ENCODE results near the gene RHOBTB1.

RHOBTB1 gene

DNA sequence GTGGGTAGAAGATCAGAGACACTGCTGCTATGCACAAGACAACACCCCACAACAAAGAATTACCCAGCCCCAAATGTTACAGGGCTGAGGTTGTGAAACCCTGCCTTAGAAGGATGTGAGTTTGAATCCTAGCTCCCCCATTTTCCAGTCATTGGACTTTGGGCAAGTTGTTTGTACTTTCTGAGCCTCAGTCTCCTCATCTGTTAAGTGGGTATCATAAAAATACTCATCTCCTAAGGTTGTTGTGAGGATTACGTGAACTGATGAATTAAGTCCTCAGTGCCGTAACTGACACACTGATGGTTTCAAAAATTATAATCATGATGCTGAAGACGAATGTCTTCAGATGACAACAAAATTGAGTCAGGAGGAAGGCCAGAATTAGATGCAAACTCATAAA lies 30.3 kb downstream of the RHOBTB1 start:
- H3K27ac ChIP-seq: no peak overlapping the region
- TF ChIP-seq, protein P1, sequence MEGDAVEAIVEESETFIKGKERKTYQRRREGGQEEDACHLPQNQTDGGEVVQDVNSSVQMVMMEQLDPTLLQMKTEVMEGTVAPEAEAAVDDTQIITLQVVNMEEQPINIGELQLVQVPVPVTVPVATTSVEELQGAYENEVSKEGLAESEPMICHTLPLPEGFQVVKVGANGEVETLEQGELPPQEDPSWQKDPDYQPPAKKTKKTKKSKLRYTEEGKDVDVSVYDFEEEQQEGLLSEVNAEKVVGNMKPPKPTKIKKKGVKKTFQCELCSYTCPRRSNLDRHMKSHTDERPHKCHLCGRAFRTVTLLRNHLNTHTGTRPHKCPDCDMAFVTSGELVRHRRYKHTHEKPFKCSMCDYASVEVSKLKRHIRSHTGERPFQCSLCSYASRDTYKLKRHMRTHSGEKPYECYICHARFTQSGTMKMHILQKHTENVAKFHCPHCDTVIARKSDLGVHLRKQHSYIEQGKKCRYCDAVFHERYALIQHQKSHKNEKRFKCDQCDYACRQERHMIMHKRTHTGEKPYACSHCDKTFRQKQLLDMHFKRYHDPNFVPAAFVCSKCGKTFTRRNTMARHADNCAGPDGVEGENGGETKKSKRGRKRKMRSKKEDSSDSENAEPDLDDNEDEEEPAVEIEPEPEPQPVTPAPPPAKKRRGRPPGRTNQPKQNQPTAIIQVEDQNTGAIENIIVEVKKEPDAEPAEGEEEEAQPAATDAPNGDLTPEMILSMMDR (IDR thresholded peaks at IDR 0.05): no peak
- TF ChIP-seq ZFX (IDR thresholded peaks at IDR 0.05; ENCODE audit: borderline replicate concordance): no peak

GRCh38 chr10:60913071-60913470 lies 30.9 kb downstream of the RHOBTB1 start:
- no peak overlapping the region for H3K27ac ChIP-seq
- TF ChIP-seq, protein P1 (IDR thresholded peaks at IDR 0.05): no peak
- no peak for TF ChIP-seq ZFX (IDR thresholded peaks at IDR 0.05; ENCODE audit: borderline replicate concordance)

GRCh38 chr10:60911715-60912114 lies 32.3 kb downstream of the RHOBTB1 start:
- H3K27ac ChIP-seq: no peak overlapping the region
- TF ChIP-seq, protein P1 (IDR thresholded peaks at IDR 0.05): no peak
- no peak for TF ChIP-seq ZFX (IDR thresholded peaks at IDR 0.05; ENCODE audit: borderline replicate concordance)

DNA sequence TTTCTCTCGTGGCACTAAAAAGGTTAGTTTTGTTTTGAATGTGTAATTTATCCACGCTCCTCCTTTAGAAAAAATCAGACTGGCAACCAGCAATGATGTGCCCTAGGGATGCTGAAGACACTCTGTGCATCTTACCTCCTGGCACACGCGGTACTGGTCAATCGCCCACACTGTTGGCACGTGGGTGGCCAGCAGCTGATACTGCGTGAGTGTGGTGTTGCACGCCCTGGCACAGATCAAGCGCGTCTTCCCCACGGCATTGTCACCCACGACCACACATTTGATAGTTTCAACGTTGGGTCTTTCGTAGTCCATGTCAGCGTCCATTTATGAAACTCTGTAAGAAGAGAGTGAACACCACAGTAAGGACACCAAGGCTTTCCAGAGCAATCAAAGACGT lies 32.8 kb downstream of the RHOBTB1 start:
- TF ChIP-seq ZFX (IDR thresholded peaks at IDR 0.05; ENCODE audit: borderline replicate concordance): no peak
- TF ChIP-seq, protein P1 (IDR thresholded peaks at IDR 0.05): no peak
- no peak overlapping the region for H3K27ac ChIP-seq

DNA sequence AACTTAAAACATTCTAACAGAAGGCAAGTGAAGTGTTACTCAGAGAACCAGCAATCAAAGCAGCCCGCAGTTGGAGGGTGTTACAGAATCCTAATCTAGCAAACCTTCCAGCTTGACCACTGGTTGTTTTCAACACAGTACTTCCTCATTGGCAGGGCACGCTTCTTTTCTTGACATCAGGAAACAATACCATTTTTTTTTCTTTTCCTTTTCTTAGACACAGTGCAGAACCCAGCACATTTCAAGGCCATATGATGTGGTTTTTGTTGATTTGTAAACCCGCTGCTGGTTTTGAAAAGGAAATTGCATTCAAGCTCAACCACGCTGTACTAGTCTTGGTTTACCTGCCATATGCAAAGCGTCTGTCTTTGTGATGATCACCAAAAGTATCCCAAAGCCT lies 33.4 kb downstream of the RHOBTB1 start:
- TF ChIP-seq, protein P1 (IDR thresholded peaks at IDR 0.05): no peak
- no peak for TF ChIP-seq ZFX (IDR thresholded peaks at IDR 0.05; ENCODE audit: borderline replicate concordance)
- H3K27ac ChIP-seq: no peak overlapping the region

- TF ChIP-seq, protein P1 (IDR thresholded peaks at IDR 0.05): no peak
- TF ChIP-seq ZFX (IDR thresholded peaks at IDR 0.05; ENCODE audit: borderline replicate concordance): no peak
- H3K27ac ChIP-seq: no peak overlapping the region
Measured at GRCh38 chr10:60908896-60909295, 35.1 kb downstream of the RHOBTB1 start.

- H3K27ac ChIP-seq: no peak overlapping the region
- TF ChIP-seq ZFX (IDR thresholded peaks at IDR 0.05; ENCODE audit: borderline replicate concordance): no peak
- TF ChIP-seq, protein P1 (IDR thresholded peaks at IDR 0.05): no peak
Measured at GRCh38 chr10:60908031-60908430, 36.0 kb downstream of the RHOBTB1 start.

Data from 22Rv1 (cell line).